Measurements from ENCODE around the gene REEP3.
A peak's percentile ranks its signal among the peaks of the same experiment; 100 is the strongest.

DNA sequence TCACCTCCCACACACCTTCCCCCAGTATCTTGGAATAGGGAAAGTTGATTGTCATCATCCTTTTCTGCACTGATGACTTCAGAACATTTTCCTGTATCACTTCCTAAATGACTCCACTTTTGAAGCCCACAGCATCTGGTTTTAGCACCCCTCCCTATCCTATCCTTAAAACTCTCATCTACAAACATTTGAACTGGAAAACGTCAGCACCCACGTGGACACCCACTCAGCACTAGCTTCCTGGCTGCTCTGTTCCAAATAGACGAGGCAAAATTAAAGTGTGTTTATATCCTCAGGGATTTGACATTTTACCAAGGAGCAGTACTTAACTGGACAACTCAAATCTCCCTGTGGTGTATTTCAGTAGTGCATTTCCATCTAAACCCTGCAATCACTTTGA lies 73.9 kb downstream of the REEP3 start:
- TF ChIP-seq CTCF (IDR thresholded peaks at IDR 0.05 in 4 of 5, conservative IDR thresholded peaks at IDR 0.05 in 1 of 5), result peak in 1 of 5 experiments; percentile 35
- TF ChIP-seq POLR2A (IDR thresholded peaks at IDR 0.05), result no peak
